SK-N-MC (cell line): Measurements from ENCODE around the gene ATP5F1E.

Source experiments
- EZH2 ChIP-seq: fragments of 200-600 bp; sonication (generic); IDR thresholded peaks from one replicate; pipeline ENCODE4 v1.6.1; 2017; ENCODE audit warnings: antibody characterized with exemption
- POLR2AphosphoS5 ChIP-seq: IDR thresholded peaks from 2 replicates; pipeline ENCODE4 v1.6.1; 2012; ENCODE audit warnings: mild to moderate bottlenecking, low read depth, low read length, borderline replicate concordance

- TF ChIP-seq POLR2AphosphoS5 = no peak
- TF ChIP-seq EZH2 = no peak
Observed at GRCh38 chr20:58997141-58997770, 34.9 kb downstream of the ATP5F1E start.
